Fibroblast of mammary gland (primary cell): ENCODE results near the gene SLC25A12.

Experiments used
- DNase-seq: peaks from one replicate; pipeline ENCODE4 v3.0.0-alpha.2; 2010; ENCODE audit warnings: low read depth
- H3K4me3 ChIP-seq: 2 replicates; pipeline ENCODE4 v1.5.1; 2011; ENCODE audit warnings: low read depth, mild to moderate bottlenecking, low read length, moderate library complexity; ENCODE audit not compliant: control insufficient read depth
- CTCF ChIP-seq: conservative IDR thresholded peaks from 2 replicates; pipeline ENCODE4 v1.5.1; 2011; ENCODE audit warnings: low read depth, low read length, inconsistent platforms; ENCODE audit not compliant: control insufficient read depth, insufficient read depth

Gene SLC25A12

GRCh38 chr2:171889808-171890207, 4.2 kb downstream of the SLC25A12 start:
- no peak for DNase-seq
- no peak for TF ChIP-seq CTCF
- H3K4me3 ChIP-seq, result no peak overlapping the region

GRCh38 chr2:171889333-171889732, 4.7 kb downstream of the SLC25A12 start:
- DNase-seq, result no peak
- no peak for TF ChIP-seq CTCF
- no peak overlapping the region for H3K4me3 ChIP-seq

GRCh38 chr2:171883275-171883893, 10.7 kb downstream of the SLC25A12 start:
- DNase-seq, result no peak
- H3K4me3 ChIP-seq, result no peak overlapping the region
- no peak for TF ChIP-seq CTCF

GRCh38 chr2:171882089-171882769, 11.8 kb downstream of the SLC25A12 start:
- peak; percentile 12 for DNase-seq

GRCh38 chr2:171880774-171881173, 13.3 kb downstream of the SLC25A12 start:
- DNase-seq, result no peak
- no peak for TF ChIP-seq CTCF
- H3K4me3 ChIP-seq, result no peak overlapping the region

More at GRCh38 chr2:171882089-171882769, 11.8 kb downstream of the SLC25A12 start:
- TF ChIP-seq CTCF, result no peak
- no peak overlapping the region for H3K4me3 ChIP-seq

GRCh38 chr2:171879865-171880264, 14.2 kb downstream of the SLC25A12 start:
- TF ChIP-seq CTCF, result no peak
- no peak overlapping the region for H3K4me3 ChIP-seq
- no peak for DNase-seq

- peak; percentile 72 for DNase-seq
- no peak overlapping the region for H3K4me3 ChIP-seq
- no peak for TF ChIP-seq CTCF
Observed at GRCh38 chr2:171878481-171878993, 15.5 kb downstream of the SLC25A12 start.
